Stimulated activated CD8-positive, alpha-beta memory T cell treated with anti-CD3 and anti-CD28 coated beads, Interleukin-15, amount 100 ng/mL, for 4 hours (primary cell): ENCODE measurements around the gene MCM5.
"Not testable (repeated sequence)": the region's sequence is repeated elsewhere in the genome, so short reads cannot be mapped to it uniquely, and the experiment has no call there.

Source experiments
- DNase-seq, 2 donors: peaks; one replicate each; pipeline ENCODE4 v3.0.0-alpha.2; 2020; ENCODE audit warnings: low read depth in 2 of 2

The MCM5 gene

GRCh38 chr22:35452351-35452781, 52.4 kb downstream of the MCM5 start:
- no peak for DNase-seq

- DNase-seq: no peak
These were observed 53.1 kb downstream of the MCM5 start for GRCh38 chr22:35452810-35453743.

GRCh38 chr22:35454416-35455054, 54.6 kb downstream of the MCM5 start:
- DNase-seq: no peak

- no peak for DNase-seq
These were observed 55.6 kb downstream of the MCM5 start for GRCh38 chr22:35455529-35455928.

- no peak for DNase-seq
These were observed 56.8 kb downstream of the MCM5 start for GRCh38 chr22:35456757-35457156.

GRCh38 chr22:35457729-35458546, 58.0 kb downstream of the MCM5 start:
- no peak for DNase-seq

- no peak for DNase-seq
These were observed 58.8 kb downstream of the MCM5 start for GRCh38 chr22:35458547-35459422.

- no peak for DNase-seq
These were observed 59.5 kb downstream of the MCM5 start for GRCh38 chr22:35459423-35459894.

GRCh38 chr22:35459976-35460375, 60.0 kb downstream of the MCM5 start:
- not testable (repeated sequence) for DNase-seq

GRCh38 chr22:35460688-35461087, 60.7 kb downstream of the MCM5 start:
- DNase-seq: no peak

- DNase-seq: no peak
These were observed 62.7 kb downstream of the MCM5 start for GRCh38 chr22:35462498-35463230.

GRCh38 chr22:35463231-35463933, 63.4 kb downstream of the MCM5 start:
- no peak for DNase-seq

- DNase-seq: no peak
These were observed 64.5 kb downstream of the MCM5 start for GRCh38 chr22:35464399-35464798.

- DNase-seq: no peak
These were observed 65.3 kb downstream of the MCM5 start for GRCh38 chr22:35465109-35465701.

- DNase-seq: no peak
These were observed 67.9 kb downstream of the MCM5 start for GRCh38 chr22:35467681-35468434.

- no peak for DNase-seq
These were observed 71.0 kb downstream of the MCM5 start for GRCh38 chr22:35470903-35471321.

- DNase-seq: not testable (repeated sequence)
These were observed 71.6 kb downstream of the MCM5 start for GRCh38 chr22:35471566-35471965.

- DNase-seq: no peak
These were observed 72.5 kb downstream of the MCM5 start for GRCh38 chr22:35472488-35472887.
